ENCODE results near the gene STARD13.

STARD13 gene

DNA sequence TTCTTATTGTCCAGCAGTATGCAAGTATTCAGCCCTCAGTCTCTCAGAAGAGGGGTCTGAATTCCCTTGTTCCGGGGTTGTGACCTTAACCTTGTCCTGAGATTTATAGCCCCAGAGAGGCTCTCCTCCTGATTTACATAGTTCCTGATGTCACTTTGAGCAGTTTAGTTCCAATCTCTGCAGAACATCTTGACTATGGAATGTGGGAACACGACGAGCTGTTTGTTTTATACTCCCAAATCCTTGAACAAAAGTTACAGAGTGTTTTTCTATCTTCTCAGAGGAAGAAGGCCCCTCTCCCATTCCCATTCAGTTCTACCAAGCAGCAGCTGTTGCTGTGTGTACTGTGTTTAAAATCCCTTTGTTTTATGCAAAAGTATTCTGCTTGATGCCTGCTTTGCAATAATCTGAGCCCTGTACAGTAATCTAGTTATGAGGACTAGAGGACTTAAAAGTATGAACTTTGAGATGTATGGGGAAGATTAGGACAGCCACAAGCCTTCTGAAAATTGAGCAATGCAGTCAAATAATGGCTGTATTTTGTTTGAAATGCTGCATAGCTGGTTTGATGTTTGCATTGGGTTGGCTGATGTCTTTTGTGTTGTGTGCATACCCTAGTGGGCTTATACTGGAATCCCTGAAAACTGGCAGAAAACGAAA, 194.7 kb downstream of the STARD13 start:
- DNase-seq (ENCODE audit: low read depth) = no peak

DNA sequence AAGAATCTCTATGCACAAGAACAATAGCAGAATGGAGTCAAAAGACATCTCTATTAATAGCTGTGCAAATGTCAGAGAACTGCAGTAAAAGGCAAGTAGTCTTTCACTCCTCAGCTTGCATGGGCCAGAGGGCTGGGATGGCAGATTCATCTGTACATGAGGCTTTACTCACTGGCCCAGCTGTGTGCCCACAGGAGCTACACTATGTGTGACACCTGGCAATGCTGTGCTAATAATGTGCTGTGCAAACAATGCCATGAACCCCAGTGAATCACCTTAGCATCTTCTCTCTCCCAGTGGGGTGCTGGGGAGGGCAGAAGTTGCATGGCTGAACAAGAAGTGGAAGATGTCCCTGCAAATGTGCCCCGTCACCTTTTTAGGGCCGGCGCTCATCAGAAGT, 196.2 kb downstream of the STARD13 start:
- no peak for DNase-seq (ENCODE audit: low read depth)

DNA sequence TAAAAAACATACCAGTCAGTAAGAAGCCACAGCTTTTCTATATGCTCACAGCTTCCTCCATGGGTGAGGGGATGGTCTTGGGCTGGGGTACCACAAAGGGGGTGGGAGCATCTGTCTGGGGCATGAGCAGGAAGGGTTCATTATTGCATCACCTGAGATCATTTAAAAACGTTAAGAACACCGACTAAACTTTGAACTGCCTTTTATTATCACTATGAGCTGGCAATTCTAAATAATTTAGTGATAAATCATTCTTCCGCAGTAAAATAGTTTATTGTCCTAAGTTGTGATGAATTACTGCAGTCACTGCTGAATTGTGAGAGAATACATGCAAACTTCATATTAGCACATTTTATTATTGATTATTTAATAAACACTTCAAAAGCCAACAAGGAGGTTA, 197.8 kb downstream of the STARD13 start:
- DNase-seq (ENCODE audit: low read depth) = no peak

DNA sequence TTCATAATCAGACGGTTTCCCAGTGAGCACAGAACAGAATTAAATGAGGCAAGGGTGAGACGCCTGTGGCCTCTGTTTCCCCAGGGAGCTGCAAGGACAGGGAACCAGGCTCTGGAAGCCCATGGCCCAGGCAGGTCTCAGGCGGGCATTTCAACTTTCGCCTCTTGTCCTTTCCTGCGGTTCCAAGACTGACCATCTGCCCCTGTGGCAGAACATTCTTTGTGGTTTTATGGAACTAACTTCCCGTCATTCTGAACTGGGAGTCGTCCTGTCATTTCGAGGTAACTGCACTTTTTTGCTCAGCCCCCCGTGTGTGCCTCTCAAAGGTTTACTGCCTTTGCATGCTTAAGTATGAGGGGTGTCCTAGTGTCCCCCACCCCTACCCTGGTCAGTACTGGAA, 198.5 kb downstream of the STARD13 start:
- DNase-seq (ENCODE audit: low read depth) = no peak

DNA sequence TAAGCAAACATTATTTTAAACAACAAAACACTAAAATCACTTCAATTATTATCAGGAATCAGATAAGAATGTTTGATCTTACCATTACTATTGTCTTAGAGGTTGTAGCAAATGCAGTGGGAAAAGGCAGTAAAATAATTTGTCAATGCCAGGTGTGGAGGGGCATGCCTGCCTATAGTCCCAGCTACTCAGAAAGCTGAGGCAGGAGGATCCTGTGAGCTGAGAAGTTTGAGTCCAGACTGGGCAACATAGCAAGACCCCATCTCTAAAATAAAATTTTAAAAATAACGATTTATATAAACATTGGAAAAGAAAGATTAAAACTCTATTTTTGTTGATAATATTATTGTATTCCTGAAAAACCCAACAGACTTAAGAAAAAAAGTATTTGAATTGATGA, 202.5 kb downstream of the STARD13 start:
- no peak for DNase-seq (ENCODE audit: low read depth)

DNA sequence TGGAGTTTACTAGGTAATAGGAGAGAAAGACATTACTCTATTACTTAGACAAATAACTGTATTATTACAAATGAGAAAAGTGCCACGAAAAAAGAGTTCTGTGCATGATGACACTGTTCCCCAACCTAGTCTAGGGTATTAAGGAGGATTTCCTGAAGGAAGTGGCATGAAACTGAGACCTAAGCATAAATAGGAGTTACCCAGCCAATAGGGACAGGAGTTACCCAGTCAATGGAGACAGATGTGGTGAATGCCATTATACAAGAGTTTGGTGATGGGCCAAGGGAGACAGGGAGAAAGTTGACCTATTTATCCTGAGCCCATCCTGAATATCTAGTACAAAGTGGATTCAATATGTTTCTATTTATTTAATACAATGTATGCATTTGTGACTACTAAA, 203.9 kb downstream of the STARD13 start:
- DNase-seq (ENCODE audit: low read depth) = no peak

DNA sequence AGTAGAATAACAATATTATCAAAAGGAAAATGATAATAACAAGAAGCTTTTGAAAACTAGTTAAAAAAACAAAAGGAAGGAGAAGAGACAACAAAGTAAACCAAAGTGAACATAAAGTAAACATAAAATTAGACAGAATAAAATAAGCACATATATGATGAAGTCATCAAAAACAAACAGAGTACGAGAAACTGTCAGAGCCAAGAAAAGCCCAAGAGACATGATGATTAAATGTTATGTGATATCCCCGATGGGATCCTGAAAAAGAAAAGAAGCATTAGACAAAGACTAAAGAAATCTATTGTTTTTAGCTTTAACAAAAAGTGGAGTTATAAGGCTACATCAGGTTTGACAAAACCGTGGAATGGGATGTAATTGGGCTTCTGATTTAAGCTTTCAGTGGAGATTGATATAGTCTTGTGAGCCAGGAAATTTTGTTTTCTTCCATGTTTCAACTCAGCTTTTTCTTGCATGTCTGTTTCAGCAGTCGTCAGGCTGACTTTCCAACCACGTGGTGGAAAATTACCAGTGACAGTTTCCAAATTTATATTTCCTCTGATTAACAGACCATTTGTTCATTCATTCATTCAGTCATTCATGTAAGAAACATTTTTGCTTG, 204.5 kb downstream of the STARD13 start:
- no peak for DNase-seq (ENCODE audit: low read depth)

DNA sequence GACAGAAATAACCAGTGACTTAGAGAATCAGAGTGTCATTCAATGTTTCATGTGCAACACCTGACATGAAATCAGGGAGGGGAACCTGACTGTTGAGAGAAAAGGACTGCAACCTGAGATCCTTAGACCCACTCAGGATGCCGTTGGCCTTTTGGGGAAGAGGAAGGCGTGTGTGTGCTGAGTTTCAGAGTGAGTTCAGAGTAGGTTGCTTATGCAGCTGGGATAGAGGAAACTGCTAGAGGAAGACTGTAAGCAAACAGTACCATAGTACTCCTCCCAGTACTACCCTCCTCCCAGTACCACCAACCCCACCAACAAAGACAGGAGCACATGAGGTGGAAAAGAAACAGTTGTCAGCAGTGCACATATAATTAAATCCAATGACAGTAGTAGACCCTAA, 205.6 kb downstream of the STARD13 start:
- no peak for DNase-seq (ENCODE audit: low read depth)

DNA sequence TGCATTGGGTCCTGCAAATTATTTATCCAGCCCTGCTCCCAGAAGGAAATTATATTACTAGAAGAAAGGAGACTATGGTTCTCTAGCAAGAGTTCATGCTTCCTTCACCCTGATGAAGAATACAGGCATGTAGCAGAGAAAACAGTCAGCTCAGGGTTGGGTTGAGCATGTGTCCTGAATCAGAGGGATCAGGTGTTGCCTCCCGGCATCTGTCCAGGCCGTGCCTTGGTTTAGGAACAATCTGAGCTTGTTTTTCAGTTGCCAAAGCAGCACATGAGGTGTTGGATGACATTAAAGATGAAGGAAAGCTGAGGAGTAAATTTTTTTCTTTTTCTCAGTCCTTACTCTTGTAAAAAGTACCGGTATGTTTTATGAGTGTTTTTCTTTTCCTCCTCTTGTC, 207.3 kb downstream of the STARD13 start:
- no peak for DNase-seq (ENCODE audit: low read depth)

DNA sequence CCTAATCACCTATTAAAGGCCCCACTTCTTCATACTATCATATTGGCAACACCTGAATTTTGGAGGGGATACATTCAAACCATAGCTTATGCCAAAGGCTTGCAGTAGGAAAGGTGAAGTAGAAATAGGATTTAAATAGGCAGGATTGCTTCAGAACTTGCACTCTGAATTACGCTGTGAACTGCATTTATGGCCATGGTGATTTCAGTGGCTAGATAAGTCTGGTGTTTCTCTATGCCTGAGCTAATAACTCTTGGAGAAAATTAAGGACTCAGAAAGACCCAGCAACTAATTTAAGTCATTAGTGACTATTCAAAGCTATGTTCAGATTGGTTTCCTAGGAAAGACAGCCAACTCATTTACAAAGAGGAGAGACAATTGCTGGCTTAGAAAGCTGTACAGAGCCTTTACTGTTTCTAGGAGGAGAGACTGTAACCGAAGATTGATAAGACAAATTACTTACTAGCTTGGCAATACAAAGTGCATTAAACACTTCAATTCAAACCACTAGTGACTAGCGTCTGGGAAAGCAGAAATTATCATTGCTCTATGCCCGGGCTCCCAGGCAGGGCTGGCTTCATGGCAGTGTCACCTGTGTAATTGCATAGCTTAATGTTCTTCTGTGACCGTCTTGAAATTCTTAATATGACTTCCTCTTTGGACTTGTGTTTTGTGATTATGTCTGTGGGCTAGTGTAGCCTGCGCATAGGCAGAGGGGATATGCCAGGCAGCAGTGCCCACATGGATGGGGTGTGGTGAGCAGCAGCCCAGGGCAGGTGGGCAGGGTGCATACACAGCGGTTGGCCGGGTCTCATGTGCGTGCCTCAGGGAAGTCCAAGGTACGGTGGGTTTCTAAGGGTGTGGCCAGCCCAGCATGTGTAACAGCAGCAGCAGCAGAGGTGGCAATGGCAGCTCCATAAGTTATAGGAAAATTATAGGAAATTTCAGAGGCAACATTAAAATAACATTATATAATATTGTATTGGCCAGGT, 209.3 kb downstream of the STARD13 start:
- no peak for DNase-seq (ENCODE audit: low read depth)

DNA sequence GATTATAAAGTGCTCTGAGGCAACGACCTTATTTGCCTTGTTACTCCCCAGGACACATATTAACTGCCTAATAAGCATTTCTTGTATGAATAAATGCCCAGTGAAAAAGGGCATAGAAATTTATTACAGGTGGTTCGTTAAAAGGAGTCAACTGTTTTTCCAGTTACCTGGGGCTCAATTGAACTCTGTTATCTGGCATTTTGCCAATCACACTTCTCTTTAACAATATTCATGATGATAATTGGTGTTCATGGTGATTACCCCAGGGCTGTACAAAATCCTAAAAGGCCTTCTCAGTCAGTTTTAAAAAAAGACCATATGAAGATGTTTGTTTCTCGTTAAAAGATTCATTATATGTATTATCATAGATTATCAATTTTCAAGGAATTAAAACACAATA, 212.2 kb downstream of the STARD13 start:
- DNase-seq (ENCODE audit: low read depth) = no peak

DNA sequence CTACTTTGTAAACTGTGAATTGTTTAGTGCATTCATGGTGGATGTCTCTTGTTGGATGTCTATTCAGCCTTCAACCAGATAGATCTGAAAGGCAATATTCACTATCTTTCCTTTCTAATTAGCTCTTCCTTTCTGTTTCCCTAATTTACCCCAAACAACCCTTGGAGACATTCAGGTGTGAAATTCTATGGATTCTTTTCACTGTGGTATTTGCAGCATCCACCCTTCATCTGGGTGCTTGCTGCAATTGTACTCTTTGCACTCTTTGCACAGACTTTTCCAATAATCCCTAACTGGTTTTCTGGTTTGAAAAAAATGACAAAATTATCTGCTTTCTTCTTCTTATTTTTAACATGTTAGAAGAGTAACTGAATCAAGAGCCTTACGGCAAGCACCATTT, 212.8 kb downstream of the STARD13 start:
- no peak for DNase-seq (ENCODE audit: low read depth)

DNA sequence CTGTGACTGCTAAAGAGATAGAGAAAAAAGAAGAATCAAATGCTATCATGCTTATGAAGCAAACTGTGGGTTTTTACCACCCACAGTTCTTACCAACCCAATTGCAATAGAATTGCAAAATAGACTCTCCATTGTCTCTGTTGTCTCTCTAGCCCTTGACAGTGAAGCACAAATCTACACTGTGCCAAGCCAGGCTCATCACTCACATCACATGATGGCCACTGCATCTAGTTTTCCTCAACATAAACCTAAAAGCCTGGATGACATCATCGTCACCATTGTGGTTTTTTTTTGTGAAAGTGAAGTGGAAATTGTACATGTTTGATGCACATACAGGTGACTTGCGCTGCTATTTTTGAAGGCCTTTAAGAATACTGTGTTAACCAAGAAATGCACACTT, 213.3 kb downstream of the STARD13 start:
- no peak for DNase-seq (ENCODE audit: low read depth)

DNA sequence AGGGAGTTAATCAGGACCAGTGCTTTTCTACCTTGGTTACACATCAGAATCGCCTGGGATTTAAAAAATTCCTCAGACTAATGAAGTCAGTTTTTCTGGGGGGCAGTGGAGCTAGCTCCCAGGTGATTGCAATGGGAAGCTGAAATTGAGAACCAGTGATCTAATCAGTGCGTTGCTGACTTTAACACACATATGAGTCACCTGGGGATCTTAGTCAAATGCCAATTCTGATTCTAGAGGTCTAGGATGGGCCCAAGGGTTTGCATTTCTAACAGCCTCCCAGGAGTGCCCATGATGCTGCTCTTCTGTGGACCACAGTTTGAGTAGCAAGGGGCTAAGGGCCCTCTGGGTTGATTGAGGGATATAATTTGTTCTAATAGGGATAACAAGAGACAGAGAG, 214.8 kb downstream of the STARD13 start:
- DNase-seq (ENCODE audit: low read depth) = no peak

DNA sequence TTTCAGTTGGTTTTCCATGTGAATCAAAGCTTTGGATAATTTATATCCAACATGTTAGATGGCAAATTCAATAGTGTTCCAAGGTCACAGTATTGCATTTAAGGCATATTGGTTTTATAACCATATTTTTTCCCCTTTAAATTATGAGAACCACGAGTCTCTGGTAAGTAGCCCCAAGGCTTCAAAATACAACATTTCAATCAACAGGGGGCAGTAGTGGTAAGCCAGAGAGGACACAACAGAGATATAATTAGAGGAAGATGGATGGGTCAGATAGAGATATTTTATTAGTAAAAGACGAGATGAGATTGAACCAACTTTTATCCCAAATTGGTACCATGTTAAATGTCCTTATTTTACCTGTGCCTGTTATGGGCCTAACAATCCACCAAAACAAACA, 216.2 kb downstream of the STARD13 start:
- no peak for DNase-seq (ENCODE audit: low read depth)

DNA sequence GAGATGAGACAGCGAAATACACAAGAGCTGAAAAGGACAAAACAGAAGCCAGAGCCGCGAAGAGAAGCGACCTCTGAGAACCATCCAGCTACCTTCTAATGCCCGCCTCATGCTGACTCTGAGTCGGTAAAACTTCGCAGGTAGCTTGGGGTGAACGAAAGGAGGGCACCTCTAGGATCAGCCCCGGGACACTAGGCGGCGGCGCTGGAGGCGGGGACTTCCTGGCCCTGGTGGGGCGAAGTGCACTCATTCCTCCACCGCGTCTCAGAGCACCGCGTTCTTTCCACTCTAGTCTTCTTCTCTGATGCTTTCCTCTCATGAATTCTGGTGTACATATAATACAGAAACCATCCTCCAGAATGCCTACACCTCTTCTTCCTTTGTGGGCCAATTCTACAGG, 219.2 kb downstream of the STARD13 start:
- DNase-seq (ENCODE audit: low read depth) = no peak

DNA sequence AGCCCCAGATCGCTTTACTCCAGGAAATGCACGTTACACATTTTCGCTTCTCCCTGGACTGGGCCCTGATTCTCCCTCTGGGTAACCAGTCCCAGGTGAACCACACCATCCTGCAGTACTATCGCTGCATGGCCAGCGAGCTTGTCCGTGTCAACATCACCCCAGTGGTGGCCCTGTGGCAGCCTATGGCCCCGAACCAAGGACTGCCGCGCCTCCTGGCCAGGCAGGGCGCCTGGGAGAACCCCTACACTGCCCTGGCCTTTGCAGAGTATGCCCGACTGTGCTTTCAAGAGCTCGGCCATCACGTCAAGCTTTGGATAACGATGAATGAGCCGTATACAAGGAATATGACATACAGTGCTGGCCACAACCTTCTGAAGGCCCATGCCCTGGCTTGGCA, 224.7 kb downstream of the STARD13 start:
- DNase-seq (ENCODE audit: low read depth) = no peak

DNA sequence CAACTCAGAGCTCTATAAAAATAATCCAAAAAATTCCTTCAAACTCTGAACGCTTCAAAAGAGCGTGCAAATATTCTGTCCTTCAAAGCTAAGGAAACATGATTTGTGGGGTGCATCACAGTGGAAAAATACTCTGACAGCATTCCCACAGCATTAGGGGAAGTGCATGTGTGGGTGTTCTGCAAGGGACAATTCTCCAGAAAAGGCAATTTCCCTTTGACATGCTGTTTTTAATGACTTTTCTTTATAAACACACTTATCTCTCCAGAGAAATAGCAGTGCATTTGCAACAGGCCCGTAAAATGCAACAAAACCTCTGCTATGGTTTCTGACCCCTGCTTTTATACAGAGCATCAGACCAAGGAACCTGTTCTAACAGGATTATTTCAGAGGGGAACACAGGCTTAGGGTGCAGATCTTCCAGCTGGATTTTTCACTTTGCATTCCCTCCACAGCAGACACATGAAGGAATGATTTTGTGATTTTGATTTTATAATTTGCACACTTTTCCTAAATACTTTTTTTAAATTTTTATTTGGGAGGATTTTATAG, 226.7 kb downstream of the STARD13 start:
- no peak for DNase-seq (ENCODE audit: low read depth)

DNA sequence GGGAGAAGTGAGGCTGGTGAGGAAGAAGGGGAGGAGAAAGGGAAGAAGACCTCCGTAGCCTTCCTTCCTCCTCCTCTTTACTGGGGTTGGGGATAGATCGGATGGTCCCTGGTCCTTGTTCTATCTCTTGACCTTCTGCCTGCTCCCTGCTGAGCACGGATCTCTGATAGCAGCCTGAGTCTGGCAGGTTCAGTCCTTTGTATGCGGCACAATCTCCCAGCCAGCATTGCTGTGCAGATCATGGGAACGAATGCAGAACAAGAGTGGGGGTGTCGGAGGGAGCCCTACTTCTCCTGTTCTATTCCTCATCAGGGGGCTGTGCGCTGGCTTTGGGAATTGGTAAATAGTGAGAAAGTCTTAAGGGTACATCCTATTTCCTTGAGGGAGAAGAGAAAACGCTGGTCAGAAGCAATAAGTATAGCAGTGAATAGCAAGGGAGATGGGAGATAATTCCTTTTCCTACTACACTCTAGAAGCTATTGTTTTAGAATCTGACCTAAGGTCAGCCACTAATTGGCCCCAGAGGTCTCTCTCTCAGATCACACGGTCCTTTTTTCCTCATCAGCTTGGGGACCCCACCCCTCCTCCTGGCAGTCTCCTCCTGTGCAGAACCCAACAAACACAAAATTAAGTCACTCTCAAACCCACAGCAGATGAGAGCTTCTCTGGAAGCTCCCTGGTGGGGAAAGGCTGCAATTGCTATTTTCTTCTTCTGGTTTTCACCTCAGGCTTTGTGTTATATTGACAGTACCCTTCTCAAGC, 228.4 kb downstream of the STARD13 start:
- DNase-seq (ENCODE audit: low read depth) = no peak

DNA sequence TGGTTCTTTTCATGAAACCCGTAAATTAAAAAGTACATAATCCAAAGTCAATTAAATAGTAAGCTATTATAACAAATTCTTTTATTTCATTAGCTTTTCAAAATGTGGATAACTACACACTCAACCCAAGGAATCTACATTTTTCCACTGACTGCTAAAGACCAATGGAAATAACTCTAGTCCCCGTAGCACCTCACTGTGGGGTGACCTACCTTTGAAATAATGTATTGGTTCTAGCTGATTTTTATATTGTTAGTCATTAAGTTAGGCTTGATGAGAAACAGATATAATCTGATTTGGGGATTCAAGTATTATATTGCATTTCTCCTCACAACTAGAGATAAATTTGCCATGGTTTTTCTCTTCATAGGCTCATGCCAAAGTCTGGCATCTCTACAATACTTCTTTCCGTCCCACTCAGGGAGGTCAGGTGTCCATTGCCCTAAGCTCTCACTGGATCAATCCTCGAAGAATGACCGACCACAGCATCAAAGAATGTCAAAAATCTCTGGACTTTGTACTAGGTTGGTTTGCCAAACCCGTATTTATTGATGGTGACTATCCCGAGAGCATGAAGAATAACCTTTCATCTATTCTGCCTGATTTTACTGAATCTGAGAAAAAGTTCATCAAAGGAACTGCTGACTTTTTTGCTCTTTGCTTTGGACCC, 232.0 kb downstream of the STARD13 start:
- DNase-seq (ENCODE audit: low read depth) = no peak
